ENCODE data around the gene MLLT3.

GRCh38 chr9:20355022-20355421 is 267.3 kb downstream of the MLLT3 start:
- no peak for TF ChIP-seq ZNF274 (IDR thresholded peaks at IDR 0.05; ENCODE audit: borderline replicate concordance, extremely low read depth, low read length)
- TF ChIP-seq ATF2 (IDR thresholded peaks at IDR 0.05; ENCODE audit: low read length), result no peak
- no peak for TF ChIP-seq POLR2A (IDR thresholded peaks at IDR 0.05; ENCODE audit: control extremely low read depth in 1 of 2, low read depth in 2 of 2, low read length in 2 of 2)
- TF ChIP-seq CTCF (IDR thresholded peaks at IDR 0.05; ENCODE audit: control extremely low read depth in 1 of 3, insufficient read depth in 1 of 3, low read depth in 1 of 3, low read length in 3 of 3), result no peak
- no peak for TF ChIP-seq EZH2 (IDR thresholded peaks at IDR 0.05; ENCODE audit: low read depth, low read length, severe bottlenecking)

All from H1 (cell line).